OCI-LY3 (cell line): ENCODE measurements around the gene TUBB3.
A peak's percentile ranks its signal among the peaks of the same experiment; 100 is the strongest.

Source experiments
- H2AFZ ChIP-seq: fragments of 200-600, 300-600 bp; shearing (Covaris generic); 2 replicates; pipeline ENCODE4 v1.6.0; 2014; ENCODE audit warnings: antibody characterized with exemption, low read depth, low read length
- H3K27ac ChIP-seq: fragments of 200-600, 300-600 bp; sonication (generic); 2 replicates; pipeline ENCODE4 v1.5.1; 2014; ENCODE audit warnings: mild to moderate bottlenecking, low read length, moderate library complexity, mixed read lengths
- H3K27me3 ChIP-seq: fragments of 200-600, 300-600 bp; sonication (generic); 2 replicates; pipeline ENCODE4 v1.6.1; 2014; ENCODE audit warnings: low read depth, low read length, mixed read lengths
- H3K36me3 ChIP-seq: fragments of 200-600, 300-600 bp; sonication (generic); replicated peaks from 2 replicates; pipeline ENCODE3; 2014; ENCODE audit warnings: low read depth, low read length, mixed read lengths
- H3K4me1 ChIP-seq: fragments of 300-600, 200-600 bp; sonication (generic); 2 replicates; pipeline ENCODE4 v1.6.1; 2014; ENCODE audit warnings: low read length, mixed read lengths
- H3K4me2 ChIP-seq: fragments of 200-600, 300-600 bp; sonication (generic); 2 replicates; pipeline ENCODE4 v1.6.1; 2014; ENCODE audit warnings: low read length, mixed read lengths
- H3K4me3 ChIP-seq: fragments of 300-600, 200-600 bp; sonication (generic); 2 replicates; pipeline ENCODE4 v1.5.1; 2014; ENCODE audit warnings: antibody characterized with exemption, mild to moderate bottlenecking, low read length, moderate library complexity
- H3K79me2 ChIP-seq: fragments of 300-600, 200-600 bp; shearing (Covaris generic); 2 replicates; pipeline ENCODE4 v1.6.1; 2014; ENCODE audit warnings: mild to moderate bottlenecking, low read length, mixed read lengths
- H3K9ac ChIP-seq: fragments of 300-600, 200-600 bp; shearing (Covaris generic); 2 replicates; pipeline ENCODE4 v1.6.0; 2014; ENCODE audit warnings: mild to moderate bottlenecking, low read length, moderate library complexity
- H3K9me3 ChIP-seq: fragments of 200-600, 300-600 bp; shearing (Covaris generic); 2 replicates; pipeline ENCODE4 v1.6.1; 2014; ENCODE audit warnings: low read length, mixed read lengths; ENCODE audit not compliant: insufficient read depth
- H4K20me1 ChIP-seq: fragments of 200-600, 300-600 bp; sonication (generic); 2 replicates; pipeline ENCODE4 v1.6.1; 2016; ENCODE audit warnings: low read length, mixed read lengths; ENCODE audit not compliant: insufficient read depth
- CTCF ChIP-seq: fragments of 200-600, 300-600 bp; sonication (generic); IDR thresholded peaks from 2 replicates; pipeline ENCODE4 v1.5.1; 2014; ENCODE audit warnings: antibody characterized with exemption, low read length, low read depth
- EZH2phosphoT487 ChIP-seq: fragments of 200-600 bp; shearing (Covaris generic); IDR thresholded peaks from 2 replicates; pipeline ENCODE4 v1.6.1; 2018; ENCODE audit warnings: antibody characterized with exemption, mixed run types, low read depth

Gene TUBB3

GRCh38 chr16:89909777-89910716 is 13.1 kb upstream of the TUBB3 start:
- Histone ChIP-seq H3K4me2 (no peak overlapping the region), H3K36me3 (peaks cover 48% of the 10 kb centered on the region), H3K4me1 (no peaks in the 10 kb centered on the region), H3K79me2 (no peaks in the 10 kb centered on the region), H3K27me3 (no peaks in the 10 kb centered on the region), H3K4me3 (no peak overlapping the region), H3K27ac (no peak overlapping the region), H2AFZ (no peak overlapping the region), H3K9ac (no peak overlapping the region), H4K20me1 (peaks cover 4% of the 10 kb centered on the region; the same call in 1 of the 2 replicates), H3K9me3 (no peaks in the 10 kb centered on the region)
- TF ChIP-seq EZH2phosphoT487: no peak
- TF ChIP-seq CTCF: peak; percentile 73

GRCh38 chr16:89910717-89911354 is 12.3 kb upstream of the TUBB3 start:
- Histone ChIP-seq H3K79me2 (no peaks in the 10 kb centered on the region), H2AFZ (no peak overlapping the region), H3K4me1 (no peaks in the 10 kb centered on the region), H3K36me3 (peaks cover 48% of the 10 kb centered on the region), H4K20me1 (peaks cover 4% of the 10 kb centered on the region; the same call in 1 of the 2 replicates), H3K9ac (no peak overlapping the region), H3K27me3 (no peaks in the 10 kb centered on the region), H3K4me2 (no peak overlapping the region), H3K9me3 (no peaks in the 10 kb centered on the region), H3K4me3 (no peak overlapping the region), H3K27ac (no peak overlapping the region)
- no peak for TF ChIP-seq CTCF
- no peak for TF ChIP-seq EZH2phosphoT487

- TF ChIP-seq EZH2phosphoT487 (no peak), CTCF (no peak)
- no peak overlapping the region for H3K9ac ChIP-seq
- no peaks in the 10 kb centered on the region for H3K27me3 ChIP-seq
- no peak overlapping the region for H3K4me2 ChIP-seq
- H3K36me3 ChIP-seq: peaks cover 43% of the 10 kb centered on the region
- peaks cover 4% of the 10 kb centered on the region; the same call in 1 of the 2 replicates for H4K20me1 ChIP-seq
- H3K27ac ChIP-seq: no peak overlapping the region
- no peaks in the 10 kb centered on the region for H3K9me3 ChIP-seq
- no peak overlapping the region for H3K4me3 ChIP-seq
- no peaks in the 10 kb centered on the region for H3K4me1 ChIP-seq
- no peaks in the 10 kb centered on the region for H3K79me2 ChIP-seq
- no peak overlapping the region for H2AFZ ChIP-seq
Measured at GRCh38 chr16:89911375-89911774, 11.8 kb upstream of the TUBB3 start.

GRCh38 chr16:89912143-89912542 is 11.0 kb upstream of the TUBB3 start:
- H4K20me1 ChIP-seq: peaks cover 4% of the 10 kb centered on the region; the same call in 1 of the 2 replicates
- no peaks in the 10 kb centered on the region for H3K79me2 ChIP-seq
- H3K27ac ChIP-seq: no peak overlapping the region
- H3K36me3 ChIP-seq: peaks cover 36% of the 10 kb centered on the region
- H3K4me2 ChIP-seq: no peak overlapping the region
- H2AFZ ChIP-seq: no peak overlapping the region
- H3K27me3 ChIP-seq: no peaks in the 10 kb centered on the region
- H3K4me3 ChIP-seq: no peak overlapping the region
- H3K9me3 ChIP-seq: no peaks in the 10 kb centered on the region
- no peaks in the 10 kb centered on the region; the same call in 1 of the 2 replicates for H3K4me1 ChIP-seq
- no peak overlapping the region for H3K9ac ChIP-seq
- no peak for TF ChIP-seq EZH2phosphoT487
- TF ChIP-seq CTCF: no peak
